Thoracic aorta (tissue), 2 donors: Measurements from ENCODE around the gene PSMG1. TPM values are rescaled to one million over a fixed set of nuclear protein-coding genes. Genes with fewer than 3 reads are reported as not detected.

Experiments
- ATAC-seq: fragments of 150-250 bp; one replicate; pipeline ENCODE4 v1.8.0; 2017; ENCODE audit warnings: low read depth; ENCODE audit not compliant: insufficient number of reproducible peaks, low FRiP score
- DNase-seq: peaks from one replicate; pipeline ENCODE4 v3.0.0-alpha.2; 2020; ENCODE audit warnings: low spot score
- H3K27ac ChIP-seq, 2 donors: fragments of 200-600 bp; sonication (generic); 1 replicate in 1 of 2; 2 replicates in 1 of 2; pipeline ENCODE4 v1.5.1; 2016; ENCODE audit warnings: mild to moderate bottlenecking in 2 of 2, moderate library complexity in 2 of 2
- H3K27me3 ChIP-seq: fragments of 200-600 bp; sonication (generic); replicated peaks from 2 replicates; pipeline ENCODE4 v1.6.0; 2016; ENCODE audit warnings: mild to moderate bottlenecking; ENCODE audit not compliant: insufficient read depth
- H3K36me3 ChIP-seq: fragments of 200-600 bp; sonication (generic); one replicate; pipeline ENCODE4 v1.5.1; 2016
- H3K4me1 ChIP-seq, 2 donors: fragments of 200-600 bp; sonication (generic); 1 replicate in 1 of 2; 2 replicates in 1 of 2; pipeline versions ENCODE4 v1.5.1 to v1.6.0; 2016; ENCODE audit warnings: low read depth in 2 of 2, mild to moderate bottlenecking in 1 of 2; ENCODE audit not compliant: control insufficient read depth in 1 of 2
- H3K4me3 ChIP-seq: fragments of 200-600 bp; sonication (generic); 2 replicates; pipeline ENCODE4 v1.5.1; 2016; ENCODE audit warnings: mild to moderate bottlenecking
- H3K9me3 ChIP-seq: fragments of 200-600 bp; sonication (generic); 2 replicates; pipeline ENCODE4 v1.5.1; 2016
- CTCF ChIP-seq: fragments of 200-600 bp; sonication (generic); IDR thresholded peaks from one replicate; pipeline ENCODE4 v1.5.1; 2019; ENCODE audit warnings: antibody characterized with exemption
- total RNA-seq, 2 donors: library from RNA; depleted of rRNA; stranded (reverse); fragments of >200 nt; gene quantifications; one replicate each; pipeline versions ENCODE4 v1.1.0 to v1.2.3, GENCODE V29; 2016

PSMG1 gene
- total RNA-seq, 2 donors from 2014 or later, result 14.8 to 17.6 TPM

- Histone ChIP-seq H3K27me3 (no peaks in the 10 kb centered on the region), H3K9me3 (no peaks in the 10 kb centered on the region), H3K27ac (no peak overlapping the region), H3K4me3 (no peak overlapping the region), H3K4me1 (no peaks in the 10 kb centered on the region), H3K36me3 (peaks cover 8% of the 10 kb centered on the region)
- no peak for ATAC-seq
- TF ChIP-seq CTCF, result no peak
- no peak for DNase-seq
These were observed 36.9 kb upstream of the PSMG1 start for GRCh38 chr21:39220150-39220549.

GRCh38 chr21:39218082-39218409 is 34.8 kb upstream of the PSMG1 start:
- no peaks in the 10 kb centered on the region for H3K4me1 ChIP-seq
- no peaks in the 10 kb centered on the region for H3K27me3 ChIP-seq
- no peak overlapping the region for H3K4me3 ChIP-seq
- ATAC-seq (no peak), DNase-seq (no peak)
- TF ChIP-seq CTCF, result no peak
- no peaks in the 10 kb centered on the region for H3K9me3 ChIP-seq
- H3K27ac ChIP-seq, result no peak overlapping the region
- peaks cover 13% of the 10 kb centered on the region for H3K36me3 ChIP-seq

GRCh38 chr21:39217356-39218081 is 34.3 kb upstream of the PSMG1 start:
- no peak for DNase-seq
- no peak for TF ChIP-seq CTCF
- ATAC-seq, result no peak
- Histone ChIP-seq H3K9me3 (no peaks in the 10 kb centered on the region), H3K4me1 (no peaks in the 10 kb centered on the region), H3K36me3 (peaks cover 16% of the 10 kb centered on the region), H3K27ac (no peak overlapping the region), H3K4me3 (no peak overlapping the region), H3K27me3 (no peaks in the 10 kb centered on the region)

- TF ChIP-seq CTCF, result no peak
- Histone ChIP-seq H3K27me3 (no peaks in the 10 kb centered on the region), H3K4me1 (no peaks in the 10 kb centered on the region), H3K9me3 (no peaks in the 10 kb centered on the region), H3K36me3 (peaks cover 16% of the 10 kb centered on the region), H3K4me3 (no peak overlapping the region), H3K27ac (no peak overlapping the region)
- DNase-seq (no peak), ATAC-seq (no peak)
These were observed 33.0 kb upstream of the PSMG1 start for GRCh38 chr21:39216290-39216689.

- ATAC-seq, result no peak
These were observed 31.8 kb upstream of the PSMG1 start for GRCh38 chr21:39215078-39215477.

More at GRCh38 chr21:39215078-39215477, 31.8 kb upstream of the PSMG1 start:
- DNase-seq, result no peak
- peaks cover 16% of the 10 kb centered on the region for H3K36me3 ChIP-seq
- no peak for TF ChIP-seq CTCF
- H3K27me3 ChIP-seq, result no peaks in the 10 kb centered on the region
- no peak overlapping the region for H3K27ac ChIP-seq
- H3K4me1 ChIP-seq, result no peaks in the 10 kb centered on the region
- no peaks in the 10 kb centered on the region for H3K9me3 ChIP-seq
- no peak overlapping the region for H3K4me3 ChIP-seq
